Spleen (tissue), 11 donors: ENCODE data around the gene MVK. TPM values are rescaled to one million over a fixed set of nuclear protein-coding genes. Genes with fewer than 3 reads are reported as not detected.

Experiments used
- DNase-seq: peaks from one replicate; pipeline ENCODE4 v3.0.0-alpha.2; 2020
- H3K27ac ChIP-seq, 8 donors: fragments of 200-600 bp; sonication (generic) in 7 of 8; 1 replicate in 4 of 8; 2 replicates in 4 of 8; pipeline versions ENCODE4 v1.5.0 to v1.8.0; 2016 to 2021; ENCODE audit warnings: inconsistent platforms in 4 of 8, mild to moderate bottlenecking in 4 of 8, moderate library complexity in 1 of 8
- H3K27me3 ChIP-seq, 7 donors: fragments of 200-600 bp; sonication (generic) in 6 of 7; replicated peaks in 1 of 7; 1 replicate in 4 of 7; 2 replicates in 3 of 7; pipeline versions ENCODE4 v1.5.0 to v1.8.0; 2016 to 2021; ENCODE audit warnings: inconsistent platforms in 3 of 7, mild to moderate bottlenecking in 1 of 7
- H3K36me3 ChIP-seq, 6 donors: fragments of 200-600 bp; sonication (generic) in 5 of 6; 1 replicate in 4 of 6; 2 replicates in 2 of 6; pipeline versions ENCODE4 v1.5.0 to v1.8.0; 2016 to 2021; ENCODE audit warnings: inconsistent platforms in 2 of 6
- H3K4me1 ChIP-seq, 6 donors: fragments of 200-600 bp; sonication (generic) in 5 of 6; 1 replicate in 3 of 6; 2 replicates in 3 of 6; pipeline versions ENCODE4 v1.5.0 to v1.8.0; 2016 to 2021; ENCODE audit warnings: inconsistent platforms in 3 of 6
- H3K4me3 ChIP-seq, 8 donors: fragments of 200-600 bp; sonication (generic) in 7 of 8; 1 replicate in 4 of 8; 2 replicates in 4 of 8; pipeline versions ENCODE4 v1.5.0 to v1.8.0; 2016 to 2021; ENCODE audit warnings: inconsistent platforms in 4 of 8, mild to moderate bottlenecking in 4 of 8, moderate library complexity in 2 of 8
- H3K9me3 ChIP-seq, 8 donors: fragments of 200-600 bp; sonication (generic) in 7 of 8; 1 replicate in 4 of 8; 2 replicates in 4 of 8; pipeline versions ENCODE4 v1.5.0 to v1.8.0; 2016 to 2021; ENCODE audit warnings: inconsistent platforms in 4 of 8
- POLR2A ChIP-seq, 3 donors: fragments of 450-650 bp; IDR thresholded peaks; one replicate each; pipeline ENCODE4 v1.5.1; 2017; ENCODE audit warnings: antibody characterized with exemption in 3 of 3, mild to moderate bottlenecking in 1 of 3
- POLR2AphosphoS5 ChIP-seq, 3 donors: sonication (generic); formaldehyde crosslinking; IDR thresholded peaks; one replicate each; pipeline ENCODE4 v1.5.1; 2017; ENCODE audit warnings: antibody characterized with exemption in 3 of 3
- WGBS, 5 donors: extraction: QIAGEN DNeasy Blood & Tissue Kit in 3 of 5; methylation state at CpG; one replicate each; pipeline versions ENCODE4 v1.1.5 to v1.1.7; 2013 to 2018; 5-methylcytosine and 5-hydroxymethylcytosine counted together
- intact Hi-C: fragments of 100-400 bp; cut with DNase I; formaldehyde crosslinking; loops from one replicate; pipeline ENCODE4 v1.15.0; 2023; ENCODE audit warnings: low total_unique reads
- polyA plus RNA-seq, 3 donors: library from polyadenylated mRNA; stranded (reverse); fragments of 200-250 nt; gene quantifications; one replicate each; pipeline ENCODE4 v1.2.1, GENCODE V29; 2013
- total RNA-seq, 7 donors: library from RNA; depleted of rRNA in 3 of 7; stranded (reverse); fragments of >200 nt in 3 of 7; fragmentation: NEBNext Ultra II Directional in 4 of 7; extraction: Animal tissue kit (Norgen Biotek cat#: 25700) in 4 of 7; gene quantifications; one replicate each; pipeline versions ENCODE4 v1.1.0 to v1.2.1, GENCODE V29; 2016 to 2021
- TF ChIP-seq, protein P1 (sequence below), 11 experiments: fragments of 200-600 bp in 7 of 11; fragments of 450-650 bp in 4 of 11; sonication (generic) in 4 of 11; IDR thresholded peaks in 8 of 11; conservative IDR thresholded peaks in 3 of 11; 1 replicate in 7 of 11; 2 replicates in 4 of 11; pipeline versions ENCODE4 v1.4.0 to v1.8.0; 2016 to 2021; ENCODE audit warnings: antibody characterized with exemption in 11 of 11, inconsistent platforms in 4 of 11, mild to moderate bottlenecking in 1 of 11
- donor health status: healthy with polysubstance abuse.
- donor health status: DM: no; HTN: no; CAD: no; lungs with moderate emphysema.
- donor health status: DM: no; HTN: no; CAD: no.
- donor health status: Bipolar disorder and iron deficiency.
- donor health status: healthy.
- donor health status: DM: no; HTN: no; CAD: no.
- donor health status: DM: yes; HTN: yes; CAD: no.

The MVK gene
- total and polyA plus RNA-seq, 10 donors: 6.2 to 16.5 (median 9.4) TPM

DNA sequence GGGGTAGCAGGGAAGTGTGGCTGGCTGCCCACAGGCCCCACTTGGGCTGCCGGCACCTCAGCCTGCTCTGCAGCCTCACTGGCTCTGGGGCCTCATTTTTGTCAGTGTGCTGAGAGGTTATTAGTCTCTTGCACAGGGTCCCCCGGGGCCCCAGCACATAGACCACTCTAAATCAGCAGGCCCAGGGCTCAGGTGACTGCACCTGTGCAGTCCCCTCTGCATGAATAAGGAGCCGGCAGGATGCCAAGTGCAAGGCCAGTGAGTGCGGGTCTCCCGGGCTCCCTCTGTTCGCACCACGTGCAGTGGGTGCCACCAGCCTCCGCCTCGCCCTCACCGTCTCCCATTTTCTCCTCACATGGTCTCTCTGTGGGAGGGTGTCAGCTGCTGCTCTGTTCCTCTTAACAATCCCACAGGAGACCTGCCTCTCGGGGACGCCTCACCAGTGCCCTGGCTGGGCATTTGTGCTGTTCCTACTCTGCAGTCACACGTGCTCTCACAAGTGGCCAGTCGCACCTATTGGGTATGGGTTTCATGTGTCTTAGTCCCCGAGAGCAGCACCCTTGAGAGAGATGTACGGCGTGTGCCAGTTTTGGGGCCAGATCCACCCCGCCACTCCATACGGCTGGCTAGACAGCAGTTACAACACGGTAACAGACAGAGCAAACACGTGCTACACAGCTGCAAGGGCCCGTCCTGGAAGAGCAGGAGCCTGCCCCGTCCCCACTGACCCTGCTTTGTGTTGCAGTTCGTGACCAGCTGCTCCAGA, 40.7 kb upstream of the MVK start:
- Histone ChIP-seq H3K27ac (no peak overlapping the region), H3K4me3 (no peak overlapping the region), H3K27me3 (no peaks in the 10 kb centered on the region), H3K36me3 (peaks cover 0 to 97% (median 73%) of the 10 kb centered on the region in 6 donors), H3K4me1 (peaks cover 0 to 10% (median 0%) of the 10 kb centered on the region in 6 donors), H3K9me3 (no peaks in the 10 kb centered on the region)
- DNase-seq: peak; percentile 40
- 87 to 95% (median 90%) methylated on average over 21 to 24 of the region's 24 CpGs for WGBS, 5 donors
- TF ChIP-seq, protein P1, sequence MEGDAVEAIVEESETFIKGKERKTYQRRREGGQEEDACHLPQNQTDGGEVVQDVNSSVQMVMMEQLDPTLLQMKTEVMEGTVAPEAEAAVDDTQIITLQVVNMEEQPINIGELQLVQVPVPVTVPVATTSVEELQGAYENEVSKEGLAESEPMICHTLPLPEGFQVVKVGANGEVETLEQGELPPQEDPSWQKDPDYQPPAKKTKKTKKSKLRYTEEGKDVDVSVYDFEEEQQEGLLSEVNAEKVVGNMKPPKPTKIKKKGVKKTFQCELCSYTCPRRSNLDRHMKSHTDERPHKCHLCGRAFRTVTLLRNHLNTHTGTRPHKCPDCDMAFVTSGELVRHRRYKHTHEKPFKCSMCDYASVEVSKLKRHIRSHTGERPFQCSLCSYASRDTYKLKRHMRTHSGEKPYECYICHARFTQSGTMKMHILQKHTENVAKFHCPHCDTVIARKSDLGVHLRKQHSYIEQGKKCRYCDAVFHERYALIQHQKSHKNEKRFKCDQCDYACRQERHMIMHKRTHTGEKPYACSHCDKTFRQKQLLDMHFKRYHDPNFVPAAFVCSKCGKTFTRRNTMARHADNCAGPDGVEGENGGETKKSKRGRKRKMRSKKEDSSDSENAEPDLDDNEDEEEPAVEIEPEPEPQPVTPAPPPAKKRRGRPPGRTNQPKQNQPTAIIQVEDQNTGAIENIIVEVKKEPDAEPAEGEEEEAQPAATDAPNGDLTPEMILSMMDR (IDR thresholded peaks at IDR 0.05 in 8 of 11, conservative IDR thresholded peaks at IDR 0.05 in 3 of 11): no peak
- TF ChIP-seq POLR2AphosphoS5 (IDR thresholded peaks at IDR 0.05): no peak
- TF ChIP-seq POLR2A (IDR thresholded peaks at IDR 0.05): no peak
- intact Hi-C loops: no loop called here

- peak; percentile 56 for DNase-seq
- Histone ChIP-seq H3K4me1 (peaks cover 0 to 10% (median 0%) of the 10 kb centered on the region in 6 donors), H3K9me3 (no peaks in the 10 kb centered on the region), H3K4me3 (no peak overlapping the region), H3K27ac (no peak overlapping the region), H3K36me3 (peaks cover 0 to 96% (median 68%) of the 10 kb centered on the region in 6 donors), H3K27me3 (no peaks in the 10 kb centered on the region)
- intact Hi-C loops: no loop called here
- no peak for TF ChIP-seq POLR2AphosphoS5 (IDR thresholded peaks at IDR 0.05)
- TF ChIP-seq, protein P1 (IDR thresholded peaks at IDR 0.05 in 8 of 11, conservative IDR thresholded peaks at IDR 0.05 in 3 of 11): no peak
- TF ChIP-seq POLR2A (IDR thresholded peaks at IDR 0.05): no peak
- 92 to 97% (median 95%) methylated on average over 8 of the region's 8 CpGs for WGBS, 5 donors
Measured at GRCh38 chr12:109533487-109533740, 40.2 kb upstream of the MVK start.

- 95 to 97% (median 96%) methylated on average over 15 of the region's 15 CpGs for WGBS, 5 donors
- intact Hi-C loops: no loop called here
- Histone ChIP-seq H3K27me3 (no peaks in the 10 kb centered on the region), H3K4me1 (peaks cover 0 to 10% (median 0%) of the 10 kb centered on the region in 6 donors), H3K27ac (no peak overlapping the region), H3K9me3 (no peaks in the 10 kb centered on the region), H3K4me3 (no peak overlapping the region), H3K36me3 (peaks cover 0 to 88% (median 58%) of the 10 kb centered on the region in 6 donors)
- DNase-seq: no peak
- TF ChIP-seq POLR2AphosphoS5 (IDR thresholded peaks at IDR 0.05): no peak
- no peak for TF ChIP-seq POLR2A (IDR thresholded peaks at IDR 0.05)
- TF ChIP-seq, protein P1 (IDR thresholded peaks at IDR 0.05 in 8 of 11, conservative IDR thresholded peaks at IDR 0.05 in 3 of 11): no peak
Measured at GRCh38 chr12:109534456-109534855, 39.1 kb upstream of the MVK start.

GRCh38 chr12:109535231-109535862, 38.2 kb upstream of the MVK start:
- H3K27ac ChIP-seq: peak overlapping the region in 2 of 8 donors; percentile 9 to 26
- H3K4me1 ChIP-seq: peaks cover 0 to 10% (median 0%) of the 10 kb centered on the region in 6 donors
- intact Hi-C loops: no loop called here
- no peak overlapping the region for H3K4me3 ChIP-seq
- peaks cover 0 to 79% (median 50%) of the 10 kb centered on the region in 6 donors for H3K36me3 ChIP-seq
- H3K9me3 ChIP-seq: no peaks in the 10 kb centered on the region
- H3K27me3 ChIP-seq: no peaks in the 10 kb centered on the region
- peak in 2 of 3 donors; percentile 5 to 62 for TF ChIP-seq POLR2AphosphoS5 (IDR thresholded peaks at IDR 0.05)
- TF ChIP-seq, protein P1 (IDR thresholded peaks at IDR 0.05 in 8 of 11, conservative IDR thresholded peaks at IDR 0.05 in 3 of 11): no peak
- no peak for DNase-seq
- WGBS, 5 donors: 89 to 93% (median 91%) methylated on average over 25 of the region's 25 CpGs
